Neuron (in vitro differentiated cells): Measurements from ENCODE around the gene TFPI2.
"Not testable (repeated sequence)": the region's sequence is repeated elsewhere in the genome, so short reads cannot be mapped to it uniquely, and the experiment has no call there.

Source experiments
- H2AFZ ChIP-seq: one replicate; pipeline ENCODE4 v1.6.1; 2013; ENCODE audit warnings: low read depth, mild to moderate bottlenecking, inconsistent platforms, low read length, moderate library complexity
- H3K27me3 ChIP-seq: one replicate; pipeline ENCODE4 v1.6.1; 2013; ENCODE audit warnings: low read length; ENCODE audit not compliant: insufficient read depth
- H3K36me3 ChIP-seq: one replicate; pipeline ENCODE4 v1.6.1; 2013; ENCODE audit warnings: low read length; ENCODE audit not compliant: insufficient read depth
- H3K4me1 ChIP-seq: one replicate; pipeline ENCODE4 v1.6.1; 2013; ENCODE audit warnings: low read length; ENCODE audit not compliant: insufficient read depth
- H3K4me3 ChIP-seq: 2 replicates; pipeline ENCODE4 v1.5.1; 2013; ENCODE audit warnings: mild to moderate bottlenecking, low read length, moderate library complexity
- H3K9me3 ChIP-seq: one replicate; pipeline ENCODE4 v1.6.1; 2013; ENCODE audit warnings: low read length

Gene TFPI2

GRCh38 chr7:93920496-93921182 is 30.1 kb upstream of the TFPI2 start:
- H3K27me3 ChIP-seq, result no peaks in the 10 kb centered on the region
- H3K9me3 ChIP-seq, result no peaks in the 10 kb centered on the region
- H3K4me1 ChIP-seq, result peaks cover 24% of the 10 kb centered on the region
- H3K36me3 ChIP-seq, result no peaks in the 10 kb centered on the region
- peak overlapping the region; percentile 97 for H2AFZ ChIP-seq
- peak overlapping the region; percentile 94 for H3K4me3 ChIP-seq

GRCh38 chr7:93916315-93916714 is 25.8 kb upstream of the TFPI2 start:
- H3K9me3 ChIP-seq, H3K4me1 ChIP-seq, H3K36me3 ChIP-seq, H3K27me3 ChIP-seq, H3K4me3 ChIP-seq, H2AFZ ChIP-seq: not testable (repeated sequence)

GRCh38 chr7:93915888-93916287 is 25.3 kb upstream of the TFPI2 start:
- not testable (repeated sequence) for H3K4me1 ChIP-seq, H3K4me3 ChIP-seq, H2AFZ ChIP-seq, H3K9me3 ChIP-seq, H3K36me3 ChIP-seq, H3K27me3 ChIP-seq

GRCh38 chr7:93915206-93915842 is 24.8 kb upstream of the TFPI2 start:
- not testable (repeated sequence) for H3K27me3 ChIP-seq, H3K4me3 ChIP-seq, H3K9me3 ChIP-seq, H3K4me1 ChIP-seq, H3K36me3 ChIP-seq, H2AFZ ChIP-seq

- Histone ChIP-seq H2AFZ (no peak overlapping the region), H3K36me3 (no peaks in the 10 kb centered on the region), H3K9me3 (no peaks in the 10 kb centered on the region), H3K4me3 (no peak overlapping the region), H3K4me1 (peaks cover 8% of the 10 kb centered on the region), H3K27me3 (no peaks in the 10 kb centered on the region)
These were observed 24.1 kb upstream of the TFPI2 start for GRCh38 chr7:93914581-93915066.

- Histone ChIP-seq H3K27me3 (no peaks in the 10 kb centered on the region), H3K4me3 (no peak overlapping the region), H3K9me3 (no peaks in the 10 kb centered on the region), H2AFZ (no peak overlapping the region), H3K36me3 (no peaks in the 10 kb centered on the region), H3K4me1 (peaks cover 8% of the 10 kb centered on the region)
These were observed 22.6 kb upstream of the TFPI2 start for GRCh38 chr7:93913197-93913596.

- H3K4me1 ChIP-seq, H2AFZ ChIP-seq, H3K36me3 ChIP-seq, H3K9me3 ChIP-seq, H3K4me3 ChIP-seq, H3K27me3 ChIP-seq: not testable (repeated sequence)
These were observed 21.1 kb upstream of the TFPI2 start for GRCh38 chr7:93911661-93912060.

GRCh38 chr7:93911242-93911641 is 20.7 kb upstream of the TFPI2 start:
- H3K4me1 ChIP-seq, result not testable (repeated sequence)

GRCh38 chr7:93910076-93910994 is 19.8 kb upstream of the TFPI2 start:
- H3K27me3 ChIP-seq, result no peaks in the 10 kb centered on the region
- H3K36me3 ChIP-seq, result no peaks in the 10 kb centered on the region
- H3K9me3 ChIP-seq, result no peaks in the 10 kb centered on the region
- H3K4me1 ChIP-seq, result peaks cover 8% of the 10 kb centered on the region
- H2AFZ ChIP-seq, result no peak overlapping the region
- no peak overlapping the region for H3K4me3 ChIP-seq

More at GRCh38 chr7:93911242-93911641, 20.7 kb upstream of the TFPI2 start:
- H3K27me3 ChIP-seq, H3K4me3 ChIP-seq, H3K36me3 ChIP-seq, H3K9me3 ChIP-seq, H2AFZ ChIP-seq: not testable (repeated sequence)

GRCh38 chr7:93906267-93906666 is 15.7 kb upstream of the TFPI2 start, which contains the start of gene GNGT1:
Gene GNGT1, plus strand, starts transcription at chr7:93906567. Its CDS starts 180 bp downstream, at chr7:93906747.
- H3K4me1 ChIP-seq, result peaks cover 8% of the 10 kb centered on the region
- no peaks in the 10 kb centered on the region for H3K9me3 ChIP-seq
- H3K36me3 ChIP-seq, result no peaks in the 10 kb centered on the region
- no peaks in the 10 kb centered on the region for H3K27me3 ChIP-seq
- H2AFZ ChIP-seq, result no peak within 1 kb of the TSS
- H3K4me3 ChIP-seq, result no peak within 1 kb of the TSS

- no peak overlapping the region for H3K4me3 ChIP-seq
- H3K27me3 ChIP-seq, result no peaks in the 10 kb centered on the region
- no peaks in the 10 kb centered on the region for H3K4me1 ChIP-seq
- no peaks in the 10 kb centered on the region for H3K9me3 ChIP-seq
- no peaks in the 10 kb centered on the region for H3K36me3 ChIP-seq
- H2AFZ ChIP-seq, result no peak overlapping the region
These were observed 12.3 kb upstream of the TFPI2 start for GRCh38 chr7:93902777-93903423.

GRCh38 chr7:93897680-93898079 is 7.1 kb upstream of the TFPI2 start:
- H2AFZ ChIP-seq, result no peak overlapping the region
- H3K4me3 ChIP-seq, result no peak overlapping the region
- no peaks in the 10 kb centered on the region for H3K4me1 ChIP-seq
- H3K9me3 ChIP-seq, result no peaks in the 10 kb centered on the region
- no peaks in the 10 kb centered on the region for H3K27me3 ChIP-seq
- H3K36me3 ChIP-seq, result no peaks in the 10 kb centered on the region
